Right hindlimb (tissue), 1 donor: ENCODE results near the gene DDX21.
"Not testable (repeated sequence)": the region's sequence is repeated elsewhere in the genome, so short reads cannot be mapped to it uniquely, and the experiment has no call there.

Experiments used
- DNase-seq: peaks from one replicate; pipeline ENCODE4 v3.0.0-alpha.2; 2018

Gene DDX21

GRCh38 chr10:68988530-68989316 is 32.8 kb downstream of the DDX21 start, which contains the start of gene KIFBP:
TSS of gene KIFBP (plus strand) at chr10:68988803. CDS start at chr10:68988833, 30 bp downstream.
- peak; percentile 97 for DNase-seq

DNA sequence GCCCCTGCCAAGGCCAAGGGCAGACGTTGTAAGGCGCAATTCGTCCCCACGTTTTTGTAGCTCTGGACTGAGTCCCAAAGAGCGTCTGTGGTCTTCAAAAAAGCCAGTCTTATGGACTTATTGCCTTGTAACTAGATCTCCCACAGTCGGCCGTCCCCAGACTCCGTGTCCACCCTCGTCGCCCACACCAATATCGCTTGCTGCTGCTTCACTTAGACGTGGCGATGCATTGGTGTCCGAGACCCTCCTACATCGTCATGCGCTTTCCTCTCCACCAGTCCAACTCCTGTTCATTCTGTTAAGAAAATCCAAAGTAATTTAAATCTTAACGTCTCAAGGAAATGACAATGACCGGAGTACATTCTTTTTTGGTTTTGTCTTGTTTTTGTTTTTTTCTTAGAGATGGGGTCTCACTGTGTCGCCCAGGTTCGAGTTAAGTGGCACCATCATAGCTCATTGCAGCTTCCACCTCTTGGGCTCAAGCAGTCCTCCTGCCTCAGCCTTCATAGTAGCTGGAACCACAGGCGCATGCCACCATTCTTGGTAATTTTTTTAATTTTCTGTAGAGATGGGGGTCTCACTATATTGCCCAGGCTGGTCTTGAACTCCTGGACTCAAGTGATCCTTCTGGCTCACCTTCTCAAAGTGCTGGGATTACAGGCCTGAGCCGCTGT is 33.5 kb downstream of the DDX21 start:
- DNase-seq, result no peak

DNA sequence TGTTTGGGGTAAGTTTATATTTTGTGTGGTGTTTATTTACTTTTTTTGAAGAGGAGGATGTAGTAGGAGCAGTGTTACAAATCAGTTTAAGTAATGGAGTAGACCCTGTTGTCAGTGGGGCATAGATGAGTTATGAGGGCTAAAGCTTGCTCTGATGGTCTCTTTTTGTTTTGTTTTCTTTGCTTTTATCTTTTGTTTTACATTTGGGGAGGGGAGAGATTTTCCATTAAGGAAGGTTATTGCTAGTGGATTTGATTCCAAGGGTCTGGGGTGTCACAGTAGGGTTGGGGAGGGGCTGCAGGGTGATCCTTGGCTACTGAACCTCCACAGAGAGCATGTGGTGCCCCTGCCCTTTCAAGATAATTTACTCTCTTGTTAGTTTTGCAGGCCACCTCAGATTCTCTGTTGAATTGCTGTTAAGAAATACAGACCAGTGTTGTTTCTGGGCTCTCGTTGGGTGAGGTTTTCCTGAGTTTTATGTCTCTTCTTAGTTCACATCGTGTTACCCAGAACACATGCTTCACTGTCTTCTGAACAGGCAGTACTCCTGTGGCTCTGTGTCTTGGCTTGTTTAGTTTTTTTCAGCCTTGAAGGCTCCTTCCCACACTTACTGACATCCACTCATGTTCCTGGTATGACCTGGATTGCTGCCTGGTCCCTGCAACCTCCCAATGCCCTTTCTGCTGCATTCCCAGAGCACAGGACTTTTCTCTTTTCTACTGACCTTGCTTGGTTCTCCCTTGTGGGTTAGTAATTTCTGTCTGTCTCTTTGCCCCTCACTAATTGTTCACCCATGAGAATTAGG is 36.9 kb downstream of the DDX21 start:
- DNase-seq, result no peak

DNA sequence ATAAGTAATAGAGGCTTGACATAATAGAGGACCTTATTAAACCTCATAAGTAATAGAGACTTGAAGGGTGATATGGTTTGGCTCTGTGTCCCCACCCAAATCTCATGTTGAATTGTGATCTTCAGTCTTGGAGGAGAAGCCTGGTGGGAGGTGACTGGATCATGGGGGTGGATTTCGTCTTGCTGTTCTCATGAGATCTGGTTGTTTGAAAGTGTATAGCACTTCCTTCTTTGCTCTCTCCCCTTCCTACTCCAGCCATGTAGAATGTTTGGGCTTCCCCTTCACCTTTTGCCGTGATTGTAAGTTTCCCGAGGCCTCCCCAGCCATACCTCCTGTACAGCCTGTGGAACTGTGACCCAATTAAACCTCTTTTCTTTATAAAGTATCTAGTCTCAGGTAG is 41.2 kb downstream of the DDX21 start:
- no peak for DNase-seq

GRCh38 chr10:69004821-69005220 is 48.9 kb downstream of the DDX21 start:
- DNase-seq, result no peak

DNA sequence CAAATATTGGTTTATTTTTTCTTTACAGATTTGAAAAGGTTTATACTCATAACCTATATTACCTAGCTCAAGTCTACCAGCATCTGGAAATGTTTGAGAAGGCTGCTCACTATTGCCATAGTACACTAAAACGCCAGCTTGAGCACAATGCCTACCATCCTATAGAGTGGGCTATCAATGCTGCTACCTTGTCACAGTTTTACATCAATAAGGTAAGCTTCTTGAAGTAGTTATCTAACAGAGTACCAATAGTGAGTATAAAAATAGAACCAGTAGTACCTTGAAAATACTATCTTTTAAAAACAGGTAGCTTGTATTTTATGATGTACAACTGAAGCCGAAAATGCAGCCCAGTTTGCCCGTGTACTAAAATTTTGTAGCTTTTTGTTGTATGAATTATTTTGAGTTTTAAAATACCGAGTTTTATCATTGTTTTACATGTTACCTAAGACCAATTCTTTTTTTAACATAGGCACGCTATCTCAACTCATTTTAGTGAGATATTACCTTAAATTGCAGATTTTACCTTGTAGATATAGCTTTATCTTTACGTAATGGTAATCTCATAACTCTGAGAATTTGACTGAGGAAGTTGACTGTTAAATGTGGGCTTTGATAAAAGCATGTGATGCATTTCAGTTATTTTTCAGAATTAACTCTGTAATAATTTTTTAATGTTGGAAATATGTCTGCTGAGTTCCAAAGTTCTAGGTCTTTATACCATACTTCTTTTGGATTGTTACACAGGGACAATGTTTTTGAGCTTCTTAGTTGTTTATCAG is 49.9 kb downstream of the DDX21 start:
- no peak for DNase-seq

- DNase-seq, result no peak
Measured at GRCh38 chr10:69007260-69007659, 51.3 kb downstream of the DDX21 start.

GRCh38 chr10:69009360-69009759 is 53.4 kb downstream of the DDX21 start:
- DNase-seq, result no peak

- DNase-seq, result no peak
Measured at GRCh38 chr10:69010151-69010640, 54.2 kb downstream of the DDX21 start.

- not testable (repeated sequence) for DNase-seq
Measured at GRCh38 chr10:69012778-69013177, 56.8 kb downstream of the DDX21 start.

DNA sequence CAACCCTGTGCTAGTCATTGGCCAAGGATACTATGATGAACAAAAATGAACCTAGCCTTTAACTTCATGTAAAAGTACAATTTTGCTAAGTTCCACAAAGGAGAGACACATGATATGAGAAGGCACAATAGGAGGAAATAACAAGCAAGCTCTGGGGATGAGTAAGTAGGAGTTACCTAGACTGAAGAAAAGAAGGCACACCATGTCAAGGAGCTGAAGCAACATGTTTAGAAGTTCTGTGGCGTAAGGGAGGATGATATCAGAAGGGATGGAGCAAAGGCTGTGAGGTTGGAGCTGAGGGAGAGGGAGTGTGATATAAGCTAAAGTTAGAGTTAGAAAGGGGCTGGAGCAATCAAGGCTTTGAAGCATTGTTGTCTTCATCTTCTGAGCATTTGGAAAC is 58.2 kb downstream of the DDX21 start:
- DNase-seq, result no peak

GRCh38 chr10:69018613-69019012 is 62.6 kb downstream of the DDX21 start:
- DNase-seq, result no peak

GRCh38 chr10:69022611-69023010 is 66.6 kb downstream of the DDX21 start:
- no peak for DNase-seq

GRCh38 chr10:69025370-69025896 is 69.5 kb downstream of the DDX21 start:
- no peak for DNase-seq

- no peak for DNase-seq
Measured at GRCh38 chr10:69033256-69033655, 77.3 kb downstream of the DDX21 start.
